Lower leg skin (tissue), 3 donors: ENCODE measurements around the gene C4B.

ENCODE experiments used
- CTCF ChIP-seq, 3 donors: fragments of 450-650 bp; IDR thresholded peaks; one replicate each; pipeline ENCODE4 v1.5.1; 2016; ENCODE audit warnings: antibody characterized with exemption in 3 of 3, mild to moderate bottlenecking in 3 of 3, moderate library complexity in 2 of 3
- POLR2A ChIP-seq, 2 donors: fragments of 450-650 bp; IDR thresholded peaks; one replicate each; pipeline ENCODE4 v1.6.1; 2016 to 2017; ENCODE audit warnings: antibody characterized with exemption in 2 of 2, mild to moderate bottlenecking in 1 of 2, moderate library complexity in 1 of 2

GRCh38 chr6:31966506-31966905 lies 48.1 kb upstream of the C4B start:
- no peak for TF ChIP-seq CTCF (IDR thresholded peaks at IDR 0.05)
- no peak for TF ChIP-seq POLR2A (IDR thresholded peaks at IDR 0.05)
